ENCODE measurements around the gene RNF20. TPM values are rescaled to one million over a fixed set of nuclear protein-coding genes. Genes with fewer than 3 reads are reported as not detected.

The RNF20 gene
- total RNA-seq: 100 to 1,000 TPM in 1 of 8 experiments, 10 to 100 TPM in 7; 30.1 to 124 (median 35.5) TPM

GRCh38 chr9:101533334-101534204 lies at the start of gene RNF20:
Gene RNF20, plus strand, starts transcription at chr9:101533853. Its CDS starts 1,571 bp downstream, at chr9:101535424.
- Histone ChIP-seq H3K27ac (peak within 1 kb of the TSS; percentile 93 to 94), H3K4me1 (replicated peaks in 1 of 2) (peaks cover 3 to 11% of the 10 kb centered on the region in 2 donors), H3K4me3 (peak within 1 kb of the TSS; percentile 52 to 90 (median 55))
- in situ Hi-C loops (cut with MboI; ENCODE audit: low pct_unique_long_range_greater_than_20kb in 2 of 9, low sequenced_read_pairs in 9 of 9, unreplicated experiment in 9 of 9): loop anchor here in 1 of 9 experiments (5.0 kb wide), 1 partner anchor 71 kb away; no protein-coding TSS in a partner anchor
- 0 to 40% (median 1%) methylated on average over 1 to 26 of the region's 45 CpGs; no CpG with 5 or more reads in 1 of the 10 experiments for WGBS, 10 experiments
- peak; percentile 94 to 98 (median 98) for ATAC-seq (replicated peaks in 6 of 8)

GRCh38 chr9:101484046-101484445 lies 49.6 kb upstream of the RNF20 start:
- no peak for ATAC-seq (replicated peaks in 6 of 8)
- Histone ChIP-seq H3K4me3 (no peak overlapping the region), H3K4me1 (replicated peaks in 1 of 2) (peaks cover 0 to 21% of the 10 kb centered on the region in 2 donors), H3K27ac (no peak overlapping the region)
- in situ Hi-C loops (cut with MboI; ENCODE audit: low pct_unique_long_range_greater_than_20kb in 2 of 9, low sequenced_read_pairs in 9 of 9, unreplicated experiment in 9 of 9): no loop called here
- WGBS, 10 experiments: 17 to 100% (median 100%) methylated on average over 1 of the region's 1 CpG; no CpG with 5 or more reads in 1 of the 10 experiments

GRCh38 chr9:101485924-101486692 lies 47.5 kb upstream of the RNF20 start:
- 0 to 27% (median 3%) methylated on average over 1 to 32 of the region's 61 CpGs; no CpG with 5 or more reads in 1 of the 10 experiments for WGBS, 10 experiments

GRCh38 chr9:101486693-101487442 lies 46.8 kb upstream of the RNF20 start:
- ATAC-seq (replicated peaks in 6 of 8): peak; percentile 79 to 91 (median 80)
- peak overlapping the region; percentile 42 to 57 (median 49) for H3K4me3 ChIP-seq
- H3K27ac ChIP-seq: peak overlapping the region; percentile 64 to 79
- peaks cover 0 to 13% of the 10 kb centered on the region in 2 donors for H3K4me1 ChIP-seq (replicated peaks in 1 of 2)
- WGBS, 10 experiments: 0 to 60% (median 13%) methylated on average over 2 to 15 of the region's 53 CpGs; no CpG with 5 or more reads in 3 of the 10 experiments
- in situ Hi-C loops (cut with MboI; ENCODE audit: low pct_unique_long_range_greater_than_20kb in 2 of 9, low sequenced_read_pairs in 9 of 9, unreplicated experiment in 9 of 9): no loop called here

More at GRCh38 chr9:101485924-101486692, 47.5 kb upstream of the RNF20 start:
- Histone ChIP-seq H3K4me1 (replicated peaks in 1 of 2) (peaks cover 0 to 13% of the 10 kb centered on the region in 2 donors), H3K27ac (peak overlapping the region; percentile 64 to 79), H3K4me3 (peak overlapping the region; percentile 42 to 57 (median 49))
- ATAC-seq (replicated peaks in 6 of 8): peak; percentile 59 to 85 (median 82)
- in situ Hi-C loops (cut with MboI; ENCODE audit: low pct_unique_long_range_greater_than_20kb in 2 of 9, low sequenced_read_pairs in 9 of 9, unreplicated experiment in 9 of 9): no loop called here

GRCh38 chr9:101487443-101487840 lies 46.2 kb upstream of the RNF20 start:
- Histone ChIP-seq H3K4me3 (peak overlapping the region in 4 of 5 donors; percentile 42 to 57 (median 51)), H3K4me1 (replicated peaks in 1 of 2) (peaks cover 0 to 13% of the 10 kb centered on the region in 2 donors), H3K27ac (peak overlapping the region in 1 of 2 donors; percentile 64)
- no peak for ATAC-seq (replicated peaks in 6 of 8)
- in situ Hi-C loops (cut with MboI; ENCODE audit: low pct_unique_long_range_greater_than_20kb in 2 of 9, low sequenced_read_pairs in 9 of 9, unreplicated experiment in 9 of 9): no loop called here
- WGBS, 10 experiments: 32 to 100% (median 70%) methylated on average over 1 to 8 of the region's 9 CpGs

GRCh38 chr9:101495810-101496209 lies 37.8 kb upstream of the RNF20 start:
- Histone ChIP-seq H3K27ac (no peak overlapping the region), H3K4me3 (no peak overlapping the region), H3K4me1 (replicated peaks in 1 of 2) (no peaks in the 10 kb centered on the region)
- ATAC-seq (replicated peaks in 6 of 8): no peak
- in situ Hi-C loops (cut with MboI; ENCODE audit: low pct_unique_long_range_greater_than_20kb in 2 of 9, low sequenced_read_pairs in 9 of 9, unreplicated experiment in 9 of 9): no loop called here
- WGBS, 10 experiments: 0 to 90% (median 43%) methylated on average over 1 of the region's 1 CpG; no CpG with 5 or more reads in 1 of the 10 experiments

GRCh38 chr9:101498323-101498722 lies 35.3 kb upstream of the RNF20 start:
- in situ Hi-C loops (cut with MboI; ENCODE audit: low pct_unique_long_range_greater_than_20kb in 2 of 9, low sequenced_read_pairs in 9 of 9, unreplicated experiment in 9 of 9): no loop called here
- no peak overlapping the region for H3K27ac ChIP-seq
- 0 to 95% (median 80%) methylated on average over 1 to 2 of the region's 2 CpGs; no CpG with 5 or more reads in 1 of the 10 experiments for WGBS, 10 experiments
- H3K4me1 ChIP-seq (replicated peaks in 1 of 2): no peaks in the 10 kb centered on the region
- H3K4me3 ChIP-seq: no peak overlapping the region
- no peak for ATAC-seq (replicated peaks in 6 of 8)

- ATAC-seq (replicated peaks in 6 of 8): no peak
- H3K4me3 ChIP-seq: no peak overlapping the region
- in situ Hi-C loops (cut with MboI; ENCODE audit: low pct_unique_long_range_greater_than_20kb in 2 of 9, low sequenced_read_pairs in 9 of 9, unreplicated experiment in 9 of 9): no loop called here
These were observed 29.5 kb upstream of the RNF20 start for GRCh38 chr9:101504188-101504587.

GRCh38 chr9:101508211-101508610 lies 25.4 kb upstream of the RNF20 start:
- 3 to 100% (median 71%) methylated on average over 1 to 5 of the region's 5 CpGs for WGBS, 10 experiments
- Histone ChIP-seq H3K4me3 (no peak overlapping the region), H3K4me1 (replicated peaks in 1 of 2) (no peaks in the 10 kb centered on the region), H3K27ac (no peak overlapping the region)
- in situ Hi-C loops (cut with MboI; ENCODE audit: low pct_unique_long_range_greater_than_20kb in 2 of 9, low sequenced_read_pairs in 9 of 9, unreplicated experiment in 9 of 9): no loop called here
- ATAC-seq (replicated peaks in 6 of 8): peak in 2 of 8 experiments; percentile 50 to 54

More at GRCh38 chr9:101504188-101504587, 29.5 kb upstream of the RNF20 start:
- no peak overlapping the region for H3K27ac ChIP-seq
- H3K4me1 ChIP-seq (replicated peaks in 1 of 2): no peaks in the 10 kb centered on the region

- H3K4me1 ChIP-seq (replicated peaks in 1 of 2): no peaks in the 10 kb centered on the region
- H3K4me3 ChIP-seq: no peak overlapping the region
- peak in 1 of 8 experiments; percentile 29 for ATAC-seq (replicated peaks in 6 of 8)
- H3K27ac ChIP-seq: no peak overlapping the region
- 52 to 100% (median 91%) methylated on average over 1 to 4 of the region's 4 CpGs; no CpG with 5 or more reads in 3 of the 10 experiments for WGBS, 10 experiments
- in situ Hi-C loops (cut with MboI; ENCODE audit: low pct_unique_long_range_greater_than_20kb in 2 of 9, low sequenced_read_pairs in 9 of 9, unreplicated experiment in 9 of 9): no loop called here
These were observed 24.1 kb upstream of the RNF20 start for GRCh38 chr9:101509572-101509971.

- WGBS, 10 experiments: 60 to 93% (median 82%) methylated on average over 1 to 6 of the region's 6 CpGs; no CpG with 5 or more reads in 1 of the 10 experiments
- ATAC-seq (replicated peaks in 6 of 8): no peak
- H3K27ac ChIP-seq: no peak overlapping the region
- in situ Hi-C loops (cut with MboI; ENCODE audit: low pct_unique_long_range_greater_than_20kb in 2 of 9, low sequenced_read_pairs in 9 of 9, unreplicated experiment in 9 of 9): no loop called here
- no peaks in the 10 kb centered on the region for H3K4me1 ChIP-seq (replicated peaks in 1 of 2)
- H3K4me3 ChIP-seq: no peak overlapping the region
These were observed 23.2 kb upstream of the RNF20 start for GRCh38 chr9:101510459-101510858.

- WGBS, 10 experiments: 83 to 100% (median 94%) methylated on average over 1 to 2 of the region's 2 CpGs; no CpG with 5 or more reads in 6 of the 10 experiments
- in situ Hi-C loops (cut with MboI; ENCODE audit: low pct_unique_long_range_greater_than_20kb in 2 of 9, low sequenced_read_pairs in 9 of 9, unreplicated experiment in 9 of 9): no loop called here
These were observed 22.6 kb upstream of the RNF20 start for GRCh38 chr9:101511009-101511408.

More at GRCh38 chr9:101511009-101511408, 22.6 kb upstream of the RNF20 start:
- Histone ChIP-seq H3K27ac (no peak overlapping the region), H3K4me1 (replicated peaks in 1 of 2) (no peaks in the 10 kb centered on the region), H3K4me3 (no peak overlapping the region)
- no peak for ATAC-seq (replicated peaks in 6 of 8)

All from motor neuron (in vitro differentiated cells).